SK-N-SH (cell line): ENCODE data around the gene SBF2. TPM values are rescaled to one million over a fixed set of nuclear protein-coding genes. Genes with fewer than 3 reads are reported as not detected.

Source experiments
- CTCF ChIA-PET: fragments of 300-600, 350-600 bp; formaldehyde crosslinking; extraction: SDS; loops from one replicate; lab custom pipeline; 2021; lab: Yijun Ruan, JAX
- POLR2A ChIA-PET: fragments of 350-600 bp; sonication (Branson Sonifier 250); formaldehyde crosslinking; extraction: SDS; loops from one replicate; lab custom pipeline; 2020; ENCODE audit warnings: antibody characterized with exemption, inconsistent platforms; lab: Yijun Ruan, JAX
- DNase-seq: peaks from one replicate; pipeline ENCODE4 v3.0.0; 2012
- H2AFZ ChIP-seq: fragments of 200-600 bp; sonication (generic); 2 replicates; pipeline ENCODE4 v1.8.1; 2016; ENCODE audit warnings: antibody characterized with exemption, mild to moderate bottlenecking, low read depth
- H3F3A ChIP-seq: fragments of 200-600 bp; sonication (generic); replicated peaks from 2 replicates; pipeline ENCODE3; 2016; ENCODE audit warnings: antibody characterized with exemption, mild to moderate bottlenecking; ENCODE audit not compliant: insufficient read depth
- H3K27ac ChIP-seq, 2 experiments: fragments of 200-500 bp in 1 of 2; fragments of 200-600 bp in 1 of 2; sonication (Bioruptor generic) in 1 of 2; sonication (generic), shearing (Covaris generic) in 1 of 2; 2 replicates each; pipeline versions ENCODE4 v1.5.1 to v1.6.1; 2014 to 2016; ENCODE audit warnings: low read depth in 2 of 2, inconsistent platforms in 1 of 2, low read length in 1 of 2, mild to moderate bottlenecking in 1 of 2, mixed read lengths in 1 of 2
- H3K27me3 ChIP-seq: fragments of 200-600 bp; sonication (generic), shearing (Covaris generic); 2 replicates; pipeline ENCODE4 v1.6.1; 2016; ENCODE audit warnings: mixed run types; ENCODE audit not compliant: insufficient read depth
- H3K36me3 ChIP-seq, 2 experiments: fragments of 200-500 bp in 1 of 2; fragments of 200-600 bp in 1 of 2; sonication (Bioruptor generic) in 1 of 2; sonication (generic) in 1 of 2; replicated peaks in 1 of 2; 2 replicates each; pipeline versions ENCODE3 to v1.5.1; 2014 to 2016; ENCODE audit warnings: low read length in 1 of 2, mild to moderate bottlenecking in 1 of 2; ENCODE audit not compliant: insufficient read depth in 2 of 2, control insufficient read depth in 1 of 2
- H3K4me1 ChIP-seq, 2 experiments: fragments of 200-500 bp in 1 of 2; fragments of 200-600 bp in 1 of 2; sonication (Bioruptor generic) in 1 of 2; sonication (generic), shearing (Covaris generic) in 1 of 2; 2 replicates each; pipeline versions ENCODE4 v1.5.1 to v1.6.1; 2014 to 2016; ENCODE audit warnings: low read depth in 1 of 2, low read length in 1 of 2, mixed run types in 1 of 2; ENCODE audit not compliant: insufficient read depth in 2 of 2, control insufficient read depth in 1 of 2
- H3K4me2 ChIP-seq: fragments of 200-600 bp; sonication (generic), shearing (Covaris generic); 2 replicates; pipeline ENCODE4 v1.6.1; 2017; ENCODE audit warnings: mixed run types
- H3K4me3 ChIP-seq, 2 experiments: fragments of 200-500 bp in 1 of 2; fragments of 200-600 bp in 1 of 2; sonication (Bioruptor generic) in 1 of 2; sonication (generic), shearing (Covaris generic) in 1 of 2; 2 replicates each; pipeline versions ENCODE4 v1.5.1 to v1.8.1; 2014 to 2016; ENCODE audit warnings: low read depth in 2 of 2, inconsistent platforms in 1 of 2, low read length in 1 of 2, mild to moderate bottlenecking in 1 of 2, mixed read lengths in 1 of 2, moderate library complexity in 1 of 2
- H3K79me2 ChIP-seq: fragments of 200-600 bp; sonication (generic); 2 replicates; pipeline ENCODE4 v1.8.1; 2017; ENCODE audit warnings: mild to moderate bottlenecking; ENCODE audit not compliant: insufficient read depth
- H3K9ac ChIP-seq: fragments of 200-600 bp; sonication (generic); 2 replicates; pipeline ENCODE4 v1.6.1; 2017; ENCODE audit warnings: mixed run types
- H3K9me2 ChIP-seq: fragments of 200-600 bp; sonication (generic); 2 replicates; pipeline ENCODE4 v1.6.1; 2017; ENCODE audit warnings: mixed run types
- H3K9me3 ChIP-seq: fragments of 200-600 bp; sonication (generic); 2 replicates; pipeline ENCODE4 v1.6.1; 2017; ENCODE audit warnings: mixed run types, mild to moderate bottlenecking, moderate library complexity
- H4K20me1 ChIP-seq: fragments of 200-600 bp; sonication (generic); 2 replicates; pipeline ENCODE4 v1.6.1; 2017; ENCODE audit warnings: mild to moderate bottlenecking, mixed run types; ENCODE audit not compliant: insufficient read depth
- ELF1 ChIP-seq: IDR thresholded peaks from 2 replicates; pipeline ENCODE4 v1.4.0; 2012
- FOXM1 ChIP-seq: IDR thresholded peaks from 2 replicates; pipeline ENCODE4 v1.4.0; 2012; ENCODE audit warnings: low read depth, mild to moderate bottlenecking
- JUND ChIP-seq: IDR thresholded peaks from 2 replicates; pipeline ENCODE4 v1.4.0; 2012
- NFIC ChIP-seq: IDR thresholded peaks from 2 replicates; pipeline ENCODE4 v1.4.0; 2012; ENCODE audit warnings: borderline replicate concordance
- NRF1 ChIP-seq: IDR thresholded peaks from 2 replicates; pipeline ENCODE4 v1.6.1; 2012; ENCODE audit warnings: low read depth, mild to moderate bottlenecking, low read length
- RFX5 ChIP-seq: IDR thresholded peaks from 2 replicates; pipeline ENCODE4 v1.6.1; 2012; ENCODE audit warnings: mild to moderate bottlenecking, improper control_type of control experiment, low read length
- SMC3 ChIP-seq: IDR thresholded peaks from 2 replicates; pipeline ENCODE4 v1.6.1; 2012; ENCODE audit warnings: low read depth, low read length, improper control_type of control experiment
- TAF1 ChIP-seq: IDR thresholded peaks from 2 replicates; pipeline ENCODE4 v1.6.1; 2012; ENCODE audit warnings: low read depth, mild to moderate bottlenecking, low read length, moderate library complexity, borderline replicate concordance
- TEAD4 ChIP-seq: IDR thresholded peaks from 2 replicates; pipeline ENCODE4 v1.4.0; 2012; ENCODE audit warnings: mild to moderate bottlenecking, borderline replicate concordance; ENCODE audit not compliant: insufficient read depth
- WGBS: methylation state at CpG from one replicate; pipeline ENCODE4 v1.1.6; 2017; ENCODE audit warnings: low lambda C conversion rate; 5-methylcytosine and 5-hydroxymethylcytosine counted together
- polyA plus RNA-seq, 3 experiments: library from polyadenylated mRNA; depleted of rRNA; stranded (reverse); fragments of >200 nt; gene quantifications; 2 replicates each; pipeline ENCODE4 v1.2.3, GENCODE V29; 2012
- TF ChIP-seq, protein P1 (sequence below): IDR thresholded peaks from 2 replicates; pipeline ENCODE4 v1.4.0; 2012; ENCODE audit warnings: low read depth
- TF ChIP-seq, protein P2 (sequence below): fragments of 200-600 bp; sonication (generic); IDR thresholded peaks from 2 replicates; pipeline ENCODE4 v1.6.1; 2017; ENCODE audit warnings: antibody characterized with exemption, mild to moderate bottlenecking, moderate library complexity
- TF ChIP-seq, protein P3 (sequence below): fragments of 150-350 bp; IDR thresholded peaks from 2 replicates; pipeline ENCODE4 v1.6.1; 2017; ENCODE audit warnings: antibody characterized with exemption, low read length, low read depth, borderline replicate concordance

SBF2 gene
- polyA plus RNA-seq, 1 of the 3 experiments (the other 2 are of a cell fraction) = 23.0 TPM

DNA sequence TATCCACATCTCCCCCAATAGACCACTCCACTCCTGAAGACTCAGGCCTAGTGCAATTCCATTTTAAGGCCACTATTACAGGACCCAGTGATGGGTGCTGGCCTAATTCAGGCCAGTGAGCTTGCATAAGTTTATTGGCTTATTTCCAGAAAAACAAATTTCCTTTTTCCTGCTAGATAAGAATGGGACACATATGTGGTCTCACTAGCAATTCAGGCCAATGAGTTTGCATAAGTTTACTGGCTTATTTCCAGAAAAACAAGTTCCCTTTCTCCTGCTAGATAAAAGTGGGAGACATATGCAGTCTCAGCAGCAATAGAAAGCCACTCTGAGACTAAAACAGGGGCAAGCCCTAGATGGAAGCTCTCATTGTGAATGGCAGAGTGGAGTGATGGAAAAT lies 33.2 kb upstream of the SBF2 start:
- Histone ChIP-seq H3K4me3 (no peak overlapping the region), H3K4me1 (peaks cover 13 to 55% of the 10 kb centered on the region in 2 experiments), H4K20me1 (no peaks in the 10 kb centered on the region), H3K9me3 (no peaks in the 10 kb centered on the region), H3K9me2 (no peaks in the 10 kb centered on the region), H3K9ac (no peak overlapping the region), H3K36me3 (no peaks in the 10 kb centered on the region), H3F3A (peaks cover 53% of the 10 kb centered on the region), H3K27me3 (no peaks in the 10 kb centered on the region), H3K4me2 (no peak overlapping the region), H3K27ac (peak overlapping the region in 1 of 2 experiments; percentile 97; a peak in 1 of 4 replicates), H3K79me2 (no peaks in the 10 kb centered on the region), H2AFZ (no peak overlapping the region)
- TF ChIP-seq NFIC = peak; percentile 46; the same call in 1 of the 2 replicates
- TF ChIP-seq, protein P1, sequence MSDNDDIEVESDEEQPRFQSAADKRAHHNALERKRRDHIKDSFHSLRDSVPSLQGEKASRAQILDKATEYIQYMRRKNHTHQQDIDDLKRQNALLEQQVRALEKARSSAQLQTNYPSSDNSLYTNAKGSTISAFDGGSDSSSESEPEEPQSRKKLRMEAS = no peak
- ChIA-PET CTCF (interaction anchor here (0.7 to 2.8 kb wide), 7 partner anchors 19 to 714 kb away, joined by 3 to 11 read pairs (median 5); no protein-coding TSS in a partner anchor), POLR2A (no interaction called here)
- no peak for DNase-seq

DNA sequence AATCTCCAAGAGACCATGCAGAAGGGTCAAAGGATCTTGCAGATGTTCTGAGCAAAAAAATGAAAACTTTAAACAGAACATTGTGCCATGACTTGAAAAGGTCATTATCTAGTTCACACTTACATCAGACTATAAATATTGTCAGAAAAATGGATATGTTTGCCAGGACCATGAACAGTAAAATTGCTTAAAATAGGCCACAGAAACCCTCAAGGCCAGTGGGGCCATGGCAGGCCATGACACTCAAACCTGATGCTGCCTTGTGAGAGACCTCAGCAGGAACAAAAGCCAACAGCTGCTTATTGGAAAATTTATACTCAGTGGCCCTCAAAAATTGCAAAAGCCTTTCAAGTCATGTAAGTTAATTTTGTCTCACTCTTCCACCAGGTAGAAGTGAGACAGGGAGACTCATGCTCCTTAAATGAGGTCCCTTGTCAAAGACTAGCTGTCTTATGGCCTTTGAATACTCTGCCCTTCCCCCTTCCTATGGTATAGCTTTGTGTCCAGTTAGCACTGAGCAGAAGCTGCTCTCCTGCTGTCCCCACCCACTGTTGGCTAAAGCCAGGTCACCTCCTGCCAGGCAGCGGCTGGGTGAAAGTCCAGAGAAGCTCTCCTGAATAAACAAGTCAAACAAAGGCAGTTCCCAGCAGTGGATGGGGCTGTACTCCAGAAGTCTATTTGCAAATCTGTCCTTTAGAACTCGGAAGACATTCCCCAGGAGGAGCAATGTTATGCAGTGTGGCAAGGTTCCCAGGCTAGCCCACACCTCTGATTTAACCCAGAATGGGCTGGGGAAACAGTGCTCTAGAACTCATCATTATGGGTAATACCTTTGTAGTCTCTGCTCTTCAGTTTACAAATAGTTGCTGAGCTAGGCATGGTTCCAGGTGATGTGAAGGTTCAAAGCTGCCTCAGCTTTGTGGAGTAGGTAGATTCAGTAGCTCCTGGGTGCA lies 32.3 kb upstream of the SBF2 start:
- no peaks in the 10 kb centered on the region for H3K9me3 ChIP-seq
- CTCF ChIA-PET = interaction anchor here (0.6 to 2.5 kb wide), 9 partner anchors 14 to 568 kb away, joined by 3 to 11 read pairs (median 5); no protein-coding TSS in a partner anchor
- H3K9me2 ChIP-seq = no peaks in the 10 kb centered on the region
- peak overlapping the region; percentile 36 to 97; a peak in 3 of 4 replicates for H3K27ac ChIP-seq
- H3K4me1 ChIP-seq = peaks cover 13 to 56% of the 10 kb centered on the region in 2 experiments
- H3K4me3 ChIP-seq = no peak overlapping the region
- H3K4me2 ChIP-seq = peak overlapping the region; percentile 55
- POLR2A ChIA-PET = no interaction called here
- no peaks in the 10 kb centered on the region for H3K79me2 ChIP-seq
- H4K20me1 ChIP-seq = no peaks in the 10 kb centered on the region
- H2AFZ ChIP-seq = peak overlapping the region; percentile 4; the same call in 1 of the 2 replicates
- no peak for DNase-seq
- H3K36me3 ChIP-seq = no peaks in the 10 kb centered on the region
- H3K9ac ChIP-seq = peak overlapping the region; percentile 39; the same call in 1 of the 2 replicates
- TF ChIP-seq RFX5 = no peak
- TF ChIP-seq TAF1 = no peak
- no peak for TF ChIP-seq FOXM1
- TF ChIP-seq NRF1 = no peak
- no peak for TF ChIP-seq JUND
- TF ChIP-seq ELF1 = no peak
- TF ChIP-seq SMC3 = no peak
- TF ChIP-seq TEAD4 = no peak
- TF ChIP-seq, protein P2, sequence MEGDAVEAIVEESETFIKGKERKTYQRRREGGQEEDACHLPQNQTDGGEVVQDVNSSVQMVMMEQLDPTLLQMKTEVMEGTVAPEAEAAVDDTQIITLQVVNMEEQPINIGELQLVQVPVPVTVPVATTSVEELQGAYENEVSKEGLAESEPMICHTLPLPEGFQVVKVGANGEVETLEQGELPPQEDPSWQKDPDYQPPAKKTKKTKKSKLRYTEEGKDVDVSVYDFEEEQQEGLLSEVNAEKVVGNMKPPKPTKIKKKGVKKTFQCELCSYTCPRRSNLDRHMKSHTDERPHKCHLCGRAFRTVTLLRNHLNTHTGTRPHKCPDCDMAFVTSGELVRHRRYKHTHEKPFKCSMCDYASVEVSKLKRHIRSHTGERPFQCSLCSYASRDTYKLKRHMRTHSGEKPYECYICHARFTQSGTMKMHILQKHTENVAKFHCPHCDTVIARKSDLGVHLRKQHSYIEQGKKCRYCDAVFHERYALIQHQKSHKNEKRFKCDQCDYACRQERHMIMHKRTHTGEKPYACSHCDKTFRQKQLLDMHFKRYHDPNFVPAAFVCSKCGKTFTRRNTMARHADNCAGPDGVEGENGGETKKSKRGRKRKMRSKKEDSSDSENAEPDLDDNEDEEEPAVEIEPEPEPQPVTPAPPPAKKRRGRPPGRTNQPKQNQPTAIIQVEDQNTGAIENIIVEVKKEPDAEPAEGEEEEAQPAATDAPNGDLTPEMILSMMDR = no peak
- TF ChIP-seq, protein P1 = no peak
- TF ChIP-seq, protein P3, sequence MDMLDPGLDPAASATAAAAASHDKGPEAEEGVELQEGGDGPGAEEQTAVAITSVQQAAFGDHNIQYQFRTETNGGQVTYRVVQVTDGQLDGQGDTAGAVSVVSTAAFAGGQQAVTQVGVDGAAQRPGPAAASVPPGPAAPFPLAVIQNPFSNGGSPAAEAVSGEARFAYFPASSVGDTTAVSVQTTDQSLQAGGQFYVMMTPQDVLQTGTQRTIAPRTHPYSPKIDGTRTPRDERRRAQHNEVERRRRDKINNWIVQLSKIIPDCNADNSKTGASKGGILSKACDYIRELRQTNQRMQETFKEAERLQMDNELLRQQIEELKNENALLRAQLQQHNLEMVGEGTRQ = no peak
- TF ChIP-seq, all 33 proteins: peak for 0
- Histone ChIP-seq H3K27me3 (no peaks in the 10 kb centered on the region), H3F3A (peaks cover 53% of the 10 kb centered on the region)
- 60% methylated on average over 2 of the region's 2 CpGs for WGBS
